Tongue (tissue), 2 donors: Measurements from ENCODE around the gene MRC1. TPM values are rescaled to one million over a fixed set of nuclear protein-coding genes. Genes with fewer than 3 reads are reported as not detected.

Source experiments
- DNase-seq: peaks from one replicate; pipeline ENCODE4 v3.0.0-alpha.2; 2015
- total RNA-seq: library from RNA; depleted of rRNA; stranded (reverse); fragments of >200 nt; gene quantifications from one replicate; pipeline ENCODE4 v1.2.3, GENCODE V29; 2014

Gene MRC1
- total RNA-seq, 1 donor from 2014 or later = 8.7 TPM

DNA sequence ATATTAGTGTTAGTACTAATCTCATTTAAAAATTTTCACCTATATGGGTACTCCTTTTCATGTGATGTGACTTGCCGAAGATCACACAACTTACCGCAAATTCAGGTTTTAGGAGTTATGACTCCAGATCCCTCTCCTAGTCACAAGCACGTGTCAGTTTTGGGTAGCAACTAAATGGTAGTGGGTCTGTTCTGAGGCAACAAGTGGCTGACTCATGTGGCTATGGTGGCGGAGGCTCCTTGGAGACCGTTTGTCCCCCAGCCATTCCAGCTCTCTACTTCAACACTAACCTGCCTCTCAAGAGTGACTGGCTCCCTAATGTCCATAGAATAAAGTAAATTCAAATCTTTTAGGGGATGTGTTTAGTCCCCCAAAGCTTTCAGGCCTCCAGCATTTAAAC is 39.5 kb downstream of the MRC1 start:
- no peak for DNase-seq

DNA sequence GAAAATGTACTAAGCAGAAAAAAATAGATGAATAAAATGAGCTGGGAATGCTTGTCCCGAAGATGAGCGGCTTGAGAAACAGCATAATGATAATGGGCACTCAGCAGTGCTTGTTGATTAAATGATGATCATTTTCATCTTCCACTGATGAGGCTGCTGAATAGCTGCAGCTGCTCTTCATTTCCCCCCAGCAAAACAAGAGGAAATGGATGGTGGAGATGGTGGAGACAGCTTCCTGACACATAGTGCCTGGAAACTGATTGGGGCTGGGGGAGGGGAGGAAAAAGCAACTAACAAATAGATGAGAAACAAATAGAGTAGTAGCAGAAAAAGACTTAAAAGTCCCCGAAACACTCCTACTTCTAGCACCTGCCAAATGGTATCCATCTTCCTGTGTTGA is 41.4 kb downstream of the MRC1 start:
- DNase-seq = no peak

DNA sequence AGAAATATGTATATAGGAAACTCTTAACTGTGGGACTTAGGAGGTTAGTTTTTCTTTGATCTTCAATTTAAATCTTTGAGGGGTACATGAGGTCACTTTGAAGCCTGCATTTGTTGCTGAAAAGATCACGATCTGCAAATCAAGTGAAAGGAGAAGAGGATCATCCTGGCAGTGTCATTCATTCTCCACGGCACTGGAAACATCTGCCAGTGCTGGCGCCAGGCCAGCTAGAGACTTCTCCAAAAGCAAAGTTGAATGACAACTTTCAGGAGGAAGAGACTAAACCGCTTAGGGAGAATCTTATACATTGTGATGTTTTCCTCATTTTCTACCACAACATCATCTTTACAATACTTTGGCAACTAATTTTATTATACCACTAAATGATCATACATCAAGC is 42.5 kb downstream of the MRC1 start:
- peak; percentile 55 for DNase-seq

DNA sequence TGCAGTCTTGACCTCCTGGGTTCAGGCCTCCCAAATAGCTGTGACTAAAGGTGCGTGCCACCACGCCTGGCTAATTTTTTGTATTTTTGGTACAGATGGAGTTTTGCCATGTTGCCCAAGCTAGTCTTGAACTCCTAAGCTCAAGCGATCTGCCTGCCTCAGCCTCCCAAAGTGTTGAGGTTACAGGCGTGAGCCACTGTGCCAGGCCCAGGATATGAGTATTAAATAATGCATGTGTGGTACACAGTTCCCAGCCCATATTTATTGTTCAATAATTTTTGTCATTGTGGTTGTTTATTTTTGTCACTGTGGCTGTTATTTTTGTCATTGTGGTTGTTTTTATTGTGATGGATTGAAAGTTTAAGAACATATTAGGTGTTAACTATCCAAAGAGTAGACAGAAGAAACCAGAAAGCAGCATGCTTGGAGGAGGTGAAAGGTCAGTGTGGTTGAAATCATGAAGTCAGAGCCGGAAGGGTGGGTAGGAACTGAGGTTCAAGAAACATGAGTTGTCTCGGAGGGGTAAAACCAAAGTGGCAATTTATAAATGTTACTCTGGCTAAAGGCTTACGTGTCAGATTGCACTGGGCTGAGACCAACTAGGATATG is 45.0 kb downstream of the MRC1 start:
- no peak for DNase-seq

DNA sequence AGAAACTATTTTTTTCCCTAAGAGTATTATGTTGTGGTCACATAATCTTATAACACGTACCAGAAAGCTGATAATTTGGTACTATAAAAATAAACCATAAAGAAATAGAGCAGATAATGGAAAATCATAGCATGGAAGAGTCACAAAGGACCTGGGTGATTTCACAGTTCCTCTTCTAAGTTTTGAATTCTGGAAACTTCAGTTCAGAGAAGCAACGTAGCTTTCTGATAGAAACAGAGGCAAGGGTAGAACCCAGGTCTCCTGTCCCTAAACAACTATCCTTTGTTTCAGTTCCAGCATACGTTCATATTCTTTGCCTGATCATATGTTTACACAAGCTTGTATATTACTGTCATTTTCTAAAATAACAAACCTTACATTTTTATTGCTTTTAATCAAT is 47.9 kb downstream of the MRC1 start:
- no peak for DNase-seq

DNA sequence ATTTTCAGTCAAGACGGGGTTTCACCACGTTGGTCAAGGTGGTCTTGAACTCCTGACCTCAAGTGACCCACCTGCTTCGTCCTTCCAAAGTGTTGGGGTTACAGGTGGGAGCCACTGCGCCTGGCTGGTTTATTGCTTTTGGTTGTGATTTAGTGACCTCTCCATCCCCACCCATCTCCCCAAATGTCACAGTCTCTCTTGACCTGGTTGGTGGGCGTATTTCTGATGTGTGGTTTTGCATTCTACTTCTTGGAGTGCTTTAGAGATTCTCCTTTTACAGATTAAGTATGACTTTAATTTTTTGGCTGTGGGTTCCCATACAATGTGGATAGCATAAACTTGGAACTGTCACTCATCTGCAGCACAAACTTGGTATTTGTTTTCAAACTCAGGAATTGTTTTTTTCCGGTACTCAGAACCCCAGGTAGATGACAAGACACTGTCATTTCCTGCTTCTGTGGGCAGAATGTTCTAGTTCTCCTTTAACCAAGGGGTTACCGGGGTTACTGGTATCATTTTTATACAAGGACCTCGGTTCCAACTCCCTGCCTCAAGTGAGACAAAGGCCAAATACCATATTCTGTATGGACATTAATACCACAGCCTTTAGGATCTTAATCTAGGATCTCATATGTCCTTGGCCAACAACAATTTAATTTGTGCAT is 50.5 kb downstream of the MRC1 start:
- no peak for DNase-seq

DNA sequence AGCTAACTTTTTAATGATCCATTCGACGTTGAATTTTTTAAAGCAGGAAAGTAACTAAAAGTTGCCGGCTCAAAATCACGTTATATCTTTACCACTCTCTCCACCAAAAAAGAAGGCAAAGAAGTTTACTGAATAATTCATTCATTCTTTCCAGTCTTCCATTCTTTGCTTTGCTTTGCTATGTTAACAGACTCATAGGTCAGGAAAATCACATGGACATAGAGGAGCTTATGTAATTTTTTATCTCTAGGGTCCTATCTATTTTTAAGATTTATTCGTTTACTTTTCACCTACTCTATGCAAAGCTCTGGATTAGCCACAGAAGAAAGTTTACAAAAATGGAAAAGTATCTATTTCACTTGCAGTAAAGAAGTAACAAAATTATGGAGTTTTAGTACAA is 52.6 kb downstream of the MRC1 start:
- DNase-seq = no peak

DNA sequence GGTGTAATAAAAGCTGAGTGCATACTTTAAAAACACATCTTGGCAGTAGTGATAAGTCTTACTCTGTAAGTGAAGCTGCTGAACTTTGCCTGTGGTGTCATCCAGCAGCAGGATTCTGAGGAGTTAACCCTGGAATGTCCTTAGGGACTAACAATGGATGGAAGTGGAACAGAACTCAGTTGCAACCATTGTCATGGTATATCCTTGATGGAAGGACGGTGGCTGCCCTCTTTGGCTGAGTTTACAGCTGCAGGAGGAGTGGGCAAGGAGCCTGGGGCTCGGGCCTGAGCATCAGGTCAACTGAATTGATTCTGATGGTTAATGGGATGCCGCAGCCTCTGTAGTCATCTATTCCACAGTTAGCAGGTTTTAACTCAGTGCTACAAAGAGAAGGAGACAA is 56.2 kb downstream of the MRC1 start:
- DNase-seq = no peak

DNA sequence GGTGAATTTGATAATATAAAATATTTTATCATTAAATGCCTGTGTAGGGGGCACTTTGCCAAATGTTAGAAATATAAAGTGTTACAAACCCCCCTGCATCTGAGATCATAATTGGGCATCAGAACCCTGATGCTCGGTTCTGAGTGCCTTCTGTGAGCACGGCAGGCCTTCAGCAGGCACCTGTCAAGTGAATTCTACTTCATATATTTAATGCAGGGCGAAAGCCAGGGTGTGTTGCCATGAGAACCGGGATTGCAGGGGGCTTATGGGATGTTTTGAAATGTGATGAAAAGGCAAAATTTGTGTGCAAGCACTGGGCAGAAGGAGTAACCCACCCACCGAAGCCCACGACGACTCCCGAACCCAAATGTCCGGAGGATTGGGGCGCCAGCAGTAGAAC is 57.2 kb downstream of the MRC1 start:
- DNase-seq = no peak

DNA sequence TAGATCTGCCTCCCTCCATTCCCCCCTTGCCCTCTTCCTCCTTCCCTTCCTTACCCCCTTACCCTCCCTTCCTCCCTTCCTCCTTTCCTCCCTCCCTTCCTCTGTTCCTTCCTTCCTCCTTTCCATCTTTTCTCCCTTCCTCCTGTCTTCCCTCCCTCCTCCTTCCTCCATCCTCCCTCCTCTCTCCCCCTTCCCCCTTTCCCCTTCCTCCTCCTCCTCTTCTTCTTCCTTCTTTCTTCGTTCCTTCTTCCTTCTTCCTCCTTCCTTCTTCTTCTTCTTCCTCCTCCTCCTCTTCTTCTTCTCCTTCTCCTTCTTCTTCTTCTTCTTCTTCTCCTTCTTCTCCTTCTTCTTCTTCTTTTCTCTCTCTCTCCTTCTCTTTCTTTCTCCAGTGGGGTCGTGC is 57.9 kb downstream of the MRC1 start:
- DNase-seq = no peak

DNA sequence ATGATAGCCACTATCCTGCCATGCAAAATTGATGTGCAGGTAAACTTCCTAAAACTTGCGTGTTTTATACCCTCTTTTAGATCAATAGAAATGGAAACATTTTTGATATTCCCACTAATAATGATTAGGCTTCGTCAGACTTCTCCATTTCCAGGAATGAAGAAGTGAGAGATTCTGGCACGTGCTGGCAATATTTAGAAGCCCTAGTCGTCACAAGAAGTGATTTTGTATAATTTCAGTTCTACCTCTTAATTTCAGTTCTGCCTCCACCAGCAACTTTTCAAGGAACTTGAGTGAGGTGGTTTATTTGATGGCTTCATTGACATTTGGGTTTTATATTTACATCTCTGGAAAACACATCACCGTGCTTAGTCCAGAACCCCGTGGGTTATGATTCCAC is 61.9 kb downstream of the MRC1 start:
- no peak for DNase-seq

DNA sequence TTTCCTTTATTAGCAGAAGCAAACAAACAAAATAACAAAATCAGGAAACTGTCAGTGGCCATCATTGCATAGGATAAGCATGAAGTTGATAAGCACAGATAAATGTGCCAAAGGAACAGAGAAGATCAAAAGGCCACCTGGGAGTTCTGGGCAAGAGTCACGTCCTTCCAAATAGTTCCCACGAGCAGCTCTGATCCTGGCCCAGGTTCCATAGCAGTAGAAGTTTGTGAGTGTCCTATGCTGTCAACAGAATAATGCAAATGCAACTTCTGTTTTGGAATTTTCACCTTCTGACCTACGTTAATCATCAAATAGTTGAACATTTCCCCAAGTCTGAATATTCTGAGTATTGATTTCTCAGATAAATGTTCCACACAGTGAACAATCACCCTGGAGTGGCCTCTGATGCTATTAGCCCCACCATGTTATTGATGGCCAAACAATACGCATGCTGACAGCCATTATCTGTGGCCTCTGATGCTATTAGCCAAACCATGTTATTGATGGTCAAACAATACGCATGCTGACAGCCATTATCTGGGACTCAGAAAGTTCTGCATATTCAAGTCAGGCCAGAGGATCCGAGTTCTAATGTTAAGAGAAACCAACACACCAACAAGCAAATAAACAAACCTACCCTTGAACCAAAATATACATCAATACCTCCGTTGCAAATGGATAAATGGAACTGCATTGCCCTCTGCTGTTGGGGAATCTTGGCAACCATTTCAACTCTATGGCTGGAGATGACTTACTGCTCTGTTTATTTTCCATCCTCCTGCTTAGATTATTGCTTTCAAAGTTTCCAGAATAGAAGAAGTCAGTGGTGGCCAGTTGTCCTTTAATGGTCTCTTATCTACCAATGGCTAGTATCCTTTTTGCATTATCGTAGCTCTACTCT is 63.3 kb downstream of the MRC1 start:
- DNase-seq = no peak

DNA sequence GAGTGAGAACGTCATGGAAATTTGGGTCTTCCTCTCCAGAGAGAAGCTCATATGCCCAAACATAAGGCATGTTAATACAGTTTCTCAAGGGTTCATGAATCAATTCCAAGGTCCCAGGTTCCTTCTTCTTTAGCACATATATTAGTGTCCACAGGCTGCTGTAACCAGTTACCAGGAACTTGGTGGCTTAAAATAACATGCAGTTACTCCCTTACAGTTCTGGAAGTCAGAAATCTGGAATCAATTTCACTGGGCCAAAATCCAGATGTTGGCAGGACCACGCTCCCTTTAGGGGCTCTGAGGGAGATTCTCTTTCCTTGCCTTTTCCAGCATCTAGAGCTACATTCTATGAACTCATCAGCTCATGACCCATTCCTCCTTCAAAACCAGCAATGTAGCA is 64.8 kb downstream of the MRC1 start:
- DNase-seq = no peak

DNA sequence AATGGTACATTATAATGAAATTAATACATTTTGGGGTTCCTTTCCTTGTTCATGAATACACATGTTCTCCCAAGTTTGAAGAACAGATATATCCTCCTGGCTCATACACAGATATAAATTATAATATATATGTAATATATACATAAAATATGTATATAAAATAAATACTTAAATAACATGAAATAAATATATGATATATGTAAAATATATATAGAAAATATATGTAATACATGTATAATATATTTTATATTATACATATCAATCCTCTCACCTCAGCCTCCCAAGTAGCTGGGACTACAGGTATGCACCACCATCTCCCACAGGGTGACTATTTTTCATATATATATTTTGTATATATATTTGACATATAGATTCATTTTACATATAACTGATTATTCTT is 68.0 kb downstream of the MRC1 start:
- no peak for DNase-seq

DNA sequence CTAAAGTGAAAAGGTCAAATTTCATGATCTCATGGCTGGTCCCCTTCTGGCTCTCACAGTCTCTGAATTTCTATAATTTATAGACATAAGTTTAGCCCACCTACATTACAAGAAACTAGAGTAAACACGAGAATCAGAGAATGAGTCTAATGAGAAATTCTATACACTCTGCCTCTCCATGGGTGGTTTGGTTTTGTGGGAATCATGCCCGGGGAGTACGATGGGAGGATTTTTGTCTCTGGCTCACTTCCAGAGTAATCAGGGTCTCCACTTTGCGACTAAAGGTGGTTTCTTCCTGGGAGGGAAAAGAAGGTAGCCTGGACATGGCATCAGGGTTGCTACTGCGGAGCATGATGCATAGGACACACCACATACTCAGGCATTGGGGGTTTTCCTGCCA is 69.7 kb downstream of the MRC1 start:
- no peak for DNase-seq

DNA sequence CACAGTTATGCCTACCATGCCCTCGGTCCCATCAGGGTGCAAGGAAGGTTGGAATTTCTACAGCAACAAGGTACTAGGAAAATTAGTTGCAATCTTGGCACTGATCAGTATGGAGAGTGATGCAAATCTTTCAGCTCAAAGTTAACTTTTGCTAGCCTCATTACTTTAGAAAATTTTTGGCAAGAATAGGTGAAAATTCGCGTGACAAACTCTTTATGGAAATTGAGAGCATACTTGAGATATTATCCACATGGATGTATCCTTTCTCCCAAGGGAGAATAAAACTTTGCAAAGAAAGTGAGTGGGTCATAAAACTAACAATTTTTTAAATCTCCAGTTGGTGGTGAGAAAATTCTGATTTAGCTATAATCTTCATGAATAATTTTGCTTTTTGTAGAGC is 71.5 kb downstream of the MRC1 start:
- DNase-seq = no peak

DNA sequence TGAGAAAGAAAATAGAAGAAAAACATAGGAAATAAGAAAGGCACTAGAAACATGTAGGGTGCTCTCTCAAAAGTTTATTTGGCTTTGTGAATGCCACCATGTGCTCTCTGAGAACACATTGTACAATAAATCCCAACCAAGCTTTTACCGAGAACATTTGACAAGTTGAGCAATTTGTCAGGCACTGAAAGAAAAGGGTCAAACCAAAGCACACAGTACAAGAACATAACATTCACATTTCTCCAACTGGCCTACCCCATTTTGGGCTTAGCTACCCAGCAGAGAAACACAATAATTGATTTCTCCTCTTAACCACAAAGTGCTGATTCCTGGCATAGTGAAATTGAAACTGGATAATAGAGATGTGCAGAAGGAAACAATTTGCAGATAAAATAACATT is 73.4 kb downstream of the MRC1 start:
- DNase-seq = no peak

DNA sequence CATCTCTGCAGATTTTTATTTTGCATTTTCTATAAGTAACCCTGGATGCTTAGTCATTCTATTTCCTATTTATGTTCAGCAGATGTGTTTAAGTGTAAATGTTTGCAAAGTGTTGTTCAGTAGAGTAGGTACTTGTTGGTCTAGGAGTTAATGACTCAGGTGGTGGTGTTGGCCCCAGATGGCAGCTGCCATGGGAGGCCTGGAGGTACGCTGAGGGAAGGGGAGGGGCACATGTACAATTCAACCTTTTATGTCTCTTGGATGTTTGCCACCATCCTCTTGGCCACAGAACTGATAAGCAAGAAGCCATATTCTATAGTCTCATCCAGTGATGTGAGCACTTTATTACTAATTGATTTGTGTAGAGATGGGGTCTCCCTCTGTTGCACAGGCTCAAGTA is 74.5 kb downstream of the MRC1 start:
- DNase-seq = no peak

DNA sequence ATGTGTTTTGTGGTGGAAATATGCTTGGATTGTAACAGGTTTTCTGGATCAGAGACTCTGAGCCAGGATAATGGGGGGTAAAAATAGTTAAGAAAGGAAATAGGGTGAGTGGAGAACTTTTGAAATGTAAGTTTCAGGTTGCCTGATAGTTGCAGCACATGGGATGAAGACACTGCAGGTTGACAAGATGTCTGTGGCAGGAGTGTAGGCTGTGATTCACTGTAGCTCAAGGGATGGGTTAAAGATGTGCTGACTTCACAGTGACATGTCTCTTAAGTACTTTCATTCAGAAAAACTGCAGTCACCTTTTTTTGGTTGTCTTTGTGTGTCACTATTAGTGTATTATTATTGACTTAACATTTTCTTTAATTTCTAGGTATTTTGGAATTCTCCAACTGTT is 79.0 kb downstream of the MRC1 start:
- no peak for DNase-seq

DNA sequence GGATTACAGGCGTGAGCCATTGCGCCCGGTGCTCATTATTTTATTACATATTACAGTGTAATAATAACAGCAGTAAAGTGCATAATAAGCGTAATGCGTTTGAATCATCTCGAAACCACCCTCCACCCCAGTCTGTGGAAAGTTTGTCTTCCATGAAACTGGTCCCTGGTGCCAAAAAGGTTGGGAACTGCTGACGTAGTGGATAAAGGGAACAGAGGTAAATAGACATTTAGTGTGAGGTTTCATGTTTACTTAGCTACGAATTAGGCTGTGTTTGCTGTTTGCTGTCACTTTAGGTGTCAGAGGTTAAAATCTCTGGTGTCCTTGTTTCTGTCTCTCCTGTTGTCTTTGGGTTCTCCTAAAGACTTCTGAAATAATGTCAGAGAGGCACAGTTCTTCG is 82.3 kb downstream of the MRC1 start:
- DNase-seq = no peak

DNA sequence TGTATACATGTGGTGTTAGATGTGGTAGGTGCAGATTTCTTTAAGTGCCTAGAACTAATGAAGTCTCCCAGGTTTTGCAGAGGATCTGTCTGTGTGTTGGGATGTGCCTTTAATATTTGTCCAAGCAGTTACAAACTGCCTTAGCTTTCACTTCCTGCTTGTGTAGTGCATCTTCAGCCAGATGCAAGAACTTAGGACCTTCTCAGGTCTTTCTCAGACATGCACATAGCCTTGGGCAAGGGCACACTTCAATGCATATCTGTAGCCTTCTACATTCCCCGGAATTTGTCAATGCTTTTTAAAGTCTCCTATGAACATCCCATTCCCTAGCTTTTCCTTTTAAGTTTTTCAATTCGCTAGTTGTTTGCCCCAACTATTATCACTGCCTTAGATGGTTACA is 95.4 kb downstream of the MRC1 start:
- DNase-seq = no peak

DNA sequence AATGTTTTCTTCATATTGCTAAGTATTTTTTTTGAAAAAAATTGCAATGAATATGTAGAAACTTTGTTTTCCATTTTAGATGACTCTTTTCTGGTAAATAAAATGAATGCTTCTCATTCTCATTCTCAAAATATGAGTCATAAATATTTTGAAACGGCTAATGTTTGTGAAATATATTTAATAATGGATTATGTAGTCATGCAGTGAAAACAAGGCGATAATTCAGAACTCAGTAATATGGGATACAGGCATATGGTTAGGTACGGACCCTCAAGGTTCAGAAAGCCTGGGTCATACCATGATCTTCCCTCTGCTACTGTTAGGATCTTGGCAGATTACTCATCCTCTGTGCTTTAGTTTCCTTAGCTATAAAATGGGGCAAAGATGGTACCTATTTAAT is 96.3 kb downstream of the MRC1 start:
- no peak for DNase-seq

DNA sequence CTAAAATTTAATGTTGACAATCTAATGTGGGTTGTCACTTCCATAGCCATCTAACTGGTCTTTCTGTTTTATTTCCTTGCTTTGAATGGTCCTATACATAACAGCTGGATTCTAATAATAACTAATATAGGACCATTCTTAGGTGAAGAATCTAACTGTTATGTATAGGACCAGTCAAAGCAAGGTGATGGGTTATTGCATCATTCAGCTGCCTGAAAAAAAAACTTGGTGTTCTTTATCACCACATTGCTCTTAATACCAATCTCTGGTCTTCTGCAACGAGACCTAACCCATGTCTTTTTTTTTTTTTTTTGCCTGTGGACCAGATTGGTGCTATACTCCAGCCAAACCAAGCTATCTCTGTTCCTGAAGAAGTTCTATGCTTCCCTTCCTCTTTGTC is 96.9 kb downstream of the MRC1 start:
- no peak for DNase-seq

DNA sequence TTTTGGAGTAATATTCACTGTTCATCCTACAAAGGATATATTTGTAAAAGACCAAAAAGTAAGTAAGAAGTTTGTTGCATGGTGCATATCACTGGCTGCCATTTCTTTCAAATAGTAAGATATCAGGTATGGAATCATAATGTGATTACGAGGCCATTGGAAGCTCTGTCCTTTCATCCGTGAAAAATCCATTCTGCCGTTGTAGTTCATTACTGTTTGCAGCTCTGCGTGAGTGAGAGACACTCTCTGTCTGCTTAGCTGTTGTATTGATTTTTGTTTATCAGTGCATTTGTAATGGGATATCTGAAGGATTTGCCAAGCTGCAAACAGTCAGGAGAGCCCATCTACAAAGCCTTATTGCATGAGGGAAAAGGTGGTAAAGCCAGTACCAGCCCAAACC is 98.5 kb downstream of the MRC1 start:
- no peak for DNase-seq
